Measurements from ENCODE around the gene PDE11A. TPM values are rescaled to one million over a fixed set of nuclear protein-coding genes. Genes with fewer than 3 reads are reported as not detected.

Gene PDE11A
- total and polyA plus RNA-seq, 2 of the 13 experiments (the other 11 are each of a cell fraction or from before 2014, with no cell fraction given), result 1.2 to 1.7 TPM

- TF ChIP-seq, protein P1, sequence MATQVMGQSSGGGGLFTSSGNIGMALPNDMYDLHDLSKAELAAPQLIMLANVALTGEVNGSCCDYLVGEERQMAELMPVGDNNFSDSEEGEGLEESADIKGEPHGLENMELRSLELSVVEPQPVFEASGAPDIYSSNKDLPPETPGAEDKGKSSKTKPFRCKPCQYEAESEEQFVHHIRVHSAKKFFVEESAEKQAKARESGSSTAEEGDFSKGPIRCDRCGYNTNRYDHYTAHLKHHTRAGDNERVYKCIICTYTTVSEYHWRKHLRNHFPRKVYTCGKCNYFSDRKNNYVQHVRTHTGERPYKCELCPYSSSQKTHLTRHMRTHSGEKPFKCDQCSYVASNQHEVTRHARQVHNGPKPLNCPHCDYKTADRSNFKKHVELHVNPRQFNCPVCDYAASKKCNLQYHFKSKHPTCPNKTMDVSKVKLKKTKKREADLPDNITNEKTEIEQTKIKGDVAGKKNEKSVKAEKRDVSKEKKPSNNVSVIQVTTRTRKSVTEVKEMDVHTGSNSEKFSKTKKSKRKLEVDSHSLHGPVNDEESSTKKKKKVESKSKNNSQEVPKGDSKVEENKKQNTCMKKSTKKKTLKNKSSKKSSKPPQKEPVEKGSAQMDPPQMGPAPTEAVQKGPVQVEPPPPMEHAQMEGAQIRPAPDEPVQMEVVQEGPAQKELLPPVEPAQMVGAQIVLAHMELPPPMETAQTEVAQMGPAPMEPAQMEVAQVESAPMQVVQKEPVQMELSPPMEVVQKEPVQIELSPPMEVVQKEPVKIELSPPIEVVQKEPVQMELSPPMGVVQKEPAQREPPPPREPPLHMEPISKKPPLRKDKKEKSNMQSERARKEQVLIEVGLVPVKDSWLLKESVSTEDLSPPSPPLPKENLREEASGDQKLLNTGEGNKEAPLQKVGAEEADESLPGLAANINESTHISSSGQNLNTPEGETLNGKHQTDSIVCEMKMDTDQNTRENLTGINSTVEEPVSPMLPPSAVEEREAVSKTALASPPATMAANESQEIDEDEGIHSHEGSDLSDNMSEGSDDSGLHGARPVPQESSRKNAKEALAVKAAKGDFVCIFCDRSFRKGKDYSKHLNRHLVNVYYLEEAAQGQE (IDR thresholded peaks at IDR 0.05; ENCODE audit: borderline replicate concordance in 1 of 2, low read depth in 1 of 2, low read length in 2 of 2), result no peak
- TF ChIP-seq MLXIP (CRISPR knock-in tag; IDR thresholded peaks at IDR 0.05; ENCODE audit: borderline replicate concordance), result no peak
- TF ChIP-seq, protein P2, sequence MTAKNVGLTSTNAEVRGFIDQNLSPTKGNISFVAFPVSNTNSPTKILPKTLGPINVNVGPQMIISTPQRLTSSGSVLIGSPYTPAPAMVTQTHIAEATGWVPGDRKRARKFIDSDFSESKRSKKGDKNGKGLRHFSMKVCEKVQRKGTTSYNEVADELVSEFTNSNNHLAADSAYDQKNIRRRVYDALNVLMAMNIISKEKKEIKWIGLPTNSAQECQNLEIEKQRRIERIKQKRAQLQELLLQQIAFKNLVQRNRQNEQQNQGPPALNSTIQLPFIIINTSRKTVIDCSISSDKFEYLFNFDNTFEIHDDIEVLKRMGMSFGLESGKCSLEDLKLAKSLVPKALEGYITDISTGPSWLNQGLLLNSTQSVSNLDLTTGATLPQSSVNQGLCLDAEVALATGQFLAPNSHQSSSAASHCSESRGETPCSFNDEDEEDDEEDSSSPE (CRISPR knock-in tag; IDR thresholded peaks at IDR 0.05), result no peak
- 0 out of 2 replicates have a peak, but pooled peaks have one; percentile 43 for TF ChIP-seq GATAD1 (CRISPR knock-in tag; IDR thresholded peaks at IDR 0.05)
- no peak for TF ChIP-seq YEATS4 (CRISPR knock-in tag; IDR thresholded peaks at IDR 0.05; ENCODE audit: borderline replicate concordance)
- no peak for TF ChIP-seq SRSF4 (IDR thresholded peaks at IDR 0.05; ENCODE audit: low read depth, low read length, poor library complexity, severe bottlenecking)
- TF ChIP-seq, protein P3, sequence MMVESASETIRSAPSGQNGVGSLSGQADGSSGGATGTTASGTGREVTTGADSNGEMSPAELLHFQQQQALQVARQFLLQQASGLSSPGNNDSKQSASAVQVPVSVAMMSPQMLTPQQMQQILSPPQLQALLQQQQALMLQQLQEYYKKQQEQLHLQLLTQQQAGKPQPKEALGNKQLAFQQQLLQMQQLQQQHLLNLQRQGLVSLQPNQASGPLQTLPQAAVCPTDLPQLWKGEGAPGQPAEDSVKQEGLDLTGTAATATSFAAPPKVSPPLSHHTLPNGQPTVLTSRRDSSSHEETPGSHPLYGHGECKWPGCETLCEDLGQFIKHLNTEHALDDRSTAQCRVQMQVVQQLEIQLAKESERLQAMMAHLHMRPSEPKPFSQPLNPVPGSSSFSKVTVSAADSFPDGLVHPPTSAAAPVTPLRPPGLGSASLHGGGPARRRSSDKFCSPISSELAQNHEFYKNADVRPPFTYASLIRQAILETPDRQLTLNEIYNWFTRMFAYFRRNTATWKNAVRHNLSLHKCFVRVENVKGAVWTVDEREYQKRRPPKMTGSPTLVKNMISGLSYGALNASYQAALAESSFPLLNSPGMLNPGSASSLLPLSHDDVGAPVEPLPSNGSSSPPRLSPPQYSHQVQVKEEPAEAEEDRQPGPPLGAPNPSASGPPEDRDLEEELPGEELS (CRISPR knock-in tag; IDR thresholded peaks at IDR 0.05), result peak; percentile 20; the same call in 1 of the 2 replicates
- no peak for TF ChIP-seq AKNA (CRISPR knock-in tag; IDR thresholded peaks at IDR 0.05; ENCODE audit: borderline replicate concordance)
- no peak for TF ChIP-seq GABPB1 (CRISPR knock-in tag; IDR thresholded peaks at IDR 0.05)
- TF ChIP-seq ZNF7 (CRISPR knock-in tag; IDR thresholded peaks at IDR 0.05), result no peak
Observed at GRCh38 chr2:177599139-177599688, 473.4 kb downstream of the PDE11A start (continued).
